CD4-positive, alpha-beta T cell treated with Interleukin-12 subunit alpha and Interleukin-12 subunit beta, for 1 hour (primary cell): ENCODE data around the gene LUC7L3.
"Not testable (repeated sequence)": the region's sequence is repeated elsewhere in the genome, so short reads cannot be mapped to it uniquely, and the experiment has no call there.

ENCODE experiments used
- DNase-seq: peaks from one replicate; pipeline ENCODE4 v3.0.0-alpha.2; 2020

LUC7L3 gene

GRCh38 chr17:50686494-50687199 is 32.8 kb upstream of the LUC7L3 start:
- DNase-seq = no peak

DNA sequence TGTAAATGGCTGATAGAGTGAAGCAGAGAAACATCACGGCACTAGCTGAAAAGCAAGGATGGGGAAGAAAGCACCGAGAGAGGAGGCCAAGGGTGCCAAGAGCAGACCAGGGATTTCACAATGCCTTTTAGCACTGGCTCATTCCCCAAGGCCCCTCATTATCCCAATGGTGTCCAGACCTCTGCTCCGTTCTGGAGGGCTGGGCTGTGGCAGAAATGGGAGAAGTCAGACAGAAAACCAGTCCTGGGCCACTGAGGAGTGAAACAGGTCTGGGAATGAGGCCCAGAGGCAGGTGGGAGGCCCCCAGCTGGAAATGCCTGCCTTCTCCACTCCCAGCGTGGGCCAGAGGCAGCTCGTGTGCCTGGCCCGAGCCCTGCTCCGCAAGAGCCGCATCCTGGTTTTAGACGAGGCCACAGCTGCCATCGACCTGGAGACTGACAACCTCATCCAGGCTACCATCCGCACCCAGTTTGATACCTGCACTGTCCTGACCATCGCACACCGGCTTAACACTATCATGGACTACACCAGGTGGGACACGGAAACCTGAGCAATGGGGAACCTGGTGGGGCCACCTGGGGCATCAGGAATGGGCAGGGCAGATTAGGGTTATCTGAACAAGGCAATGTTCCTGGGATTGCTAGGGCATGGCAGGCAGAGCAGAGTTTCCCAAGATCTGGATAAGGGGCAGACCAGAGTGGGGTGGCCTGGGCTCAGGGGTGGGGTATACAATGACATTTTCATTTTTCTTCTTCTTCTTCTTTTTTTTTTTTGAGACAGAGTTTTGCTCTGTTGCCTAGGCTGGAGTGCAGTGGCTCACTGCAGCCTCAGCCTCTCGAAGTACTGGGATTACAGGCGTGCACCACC is 32.0 kb upstream of the LUC7L3 start:
- no peak for DNase-seq

- no peak for DNase-seq
Observed at GRCh38 chr17:50688245-50688644, 31.2 kb upstream of the LUC7L3 start.

- no peak for DNase-seq
Observed at GRCh38 chr17:50689251-50689650, 30.2 kb upstream of the LUC7L3 start.

- no peak for DNase-seq
Observed at GRCh38 chr17:50689956-50690886, 29.2 kb upstream of the LUC7L3 start.

GRCh38 chr17:50690887-50691549 is 28.4 kb upstream of the LUC7L3 start:
- no peak for DNase-seq

GRCh38 chr17:50691550-50692447 is 27.6 kb upstream of the LUC7L3 start:
- no peak for DNase-seq

DNA sequence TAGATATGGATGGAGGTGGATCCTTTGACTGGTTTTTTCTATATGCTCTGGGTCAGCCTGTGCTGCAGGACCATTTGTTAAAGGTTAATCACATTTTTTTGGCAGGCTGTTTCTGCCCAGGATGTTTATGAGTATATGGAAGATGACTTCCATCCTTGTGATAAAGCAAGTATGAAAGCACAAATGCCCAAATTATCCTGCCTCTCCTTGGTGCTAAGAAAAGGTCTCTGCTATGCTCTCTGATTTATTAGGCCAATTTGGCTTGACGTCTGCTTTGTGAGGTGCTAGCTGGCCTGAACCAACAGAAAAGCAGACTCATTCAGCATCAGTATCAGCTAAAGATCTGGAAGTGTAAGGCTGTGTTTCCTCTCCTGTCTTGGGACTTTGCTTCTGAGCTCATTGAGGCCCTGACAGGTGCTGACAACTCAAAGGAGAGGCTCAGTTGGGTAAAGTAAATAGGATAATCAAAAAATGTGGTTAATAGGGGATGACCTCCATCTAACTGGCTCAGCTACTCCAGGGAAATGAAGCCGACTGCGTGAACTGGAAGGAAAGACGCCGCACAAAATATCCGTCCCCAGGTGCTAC is 26.9 kb upstream of the LUC7L3 start:
- no peak for DNase-seq

- no peak for DNase-seq
Observed at GRCh38 chr17:50693036-50693682, 26.2 kb upstream of the LUC7L3 start.

- no peak for DNase-seq
Observed at GRCh38 chr17:50696365-50696879, 23.0 kb upstream of the LUC7L3 start.

GRCh38 chr17:50697062-50697461 is 22.3 kb upstream of the LUC7L3 start:
- no peak for DNase-seq

DNA sequence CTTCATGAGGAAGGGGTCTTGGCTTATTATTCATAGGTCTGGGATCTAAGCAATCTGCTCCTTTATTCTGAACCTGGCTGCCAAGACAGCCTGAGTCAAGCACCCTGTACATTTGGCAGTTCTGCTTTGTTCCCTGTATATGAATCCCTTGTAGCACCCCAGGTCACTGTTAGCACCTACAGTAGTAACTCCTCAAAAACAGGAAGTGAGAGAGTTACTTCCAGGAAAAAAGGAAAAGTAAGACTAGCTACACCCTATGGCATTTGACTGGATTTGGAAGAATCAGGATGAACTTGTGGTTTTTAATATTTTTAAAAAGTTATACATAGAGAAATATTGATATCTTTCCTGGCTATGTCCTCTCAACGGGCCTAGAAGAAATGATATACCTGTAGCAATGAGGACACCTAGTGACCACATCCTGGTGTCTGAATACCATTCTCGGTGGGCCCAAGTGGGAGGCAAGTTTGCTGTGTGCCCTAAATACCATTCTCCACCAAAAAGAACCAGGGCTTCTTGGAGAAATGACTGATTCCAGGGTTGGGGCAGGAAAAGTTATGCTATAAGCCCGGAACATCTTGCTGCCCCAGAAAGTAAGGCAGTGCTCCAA is 21.6 kb upstream of the LUC7L3 start:
- DNase-seq = no peak

DNA sequence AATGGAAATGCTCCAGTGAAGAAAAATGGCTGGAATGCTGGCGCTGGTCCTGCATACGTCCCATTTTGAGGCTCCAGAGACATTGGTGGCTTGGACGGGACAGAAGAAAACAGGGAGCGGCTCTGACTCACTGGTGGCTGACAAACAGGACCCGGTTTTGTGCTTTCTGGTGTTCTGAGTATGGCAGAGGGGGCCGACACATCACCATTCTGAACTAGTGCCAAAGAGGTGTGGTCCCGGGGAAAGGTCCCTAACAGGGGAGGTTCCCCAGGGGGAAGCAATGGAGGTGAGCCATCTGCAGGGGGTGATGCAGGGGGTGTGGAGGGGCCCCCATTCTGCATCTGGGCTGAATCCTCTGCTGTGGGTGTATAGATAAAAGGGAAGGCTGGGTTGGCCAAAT is 20.0 kb upstream of the LUC7L3 start:
- no peak for DNase-seq

- DNase-seq = no peak
Observed at GRCh38 chr17:50703162-50703561, 16.2 kb upstream of the LUC7L3 start.

DNA sequence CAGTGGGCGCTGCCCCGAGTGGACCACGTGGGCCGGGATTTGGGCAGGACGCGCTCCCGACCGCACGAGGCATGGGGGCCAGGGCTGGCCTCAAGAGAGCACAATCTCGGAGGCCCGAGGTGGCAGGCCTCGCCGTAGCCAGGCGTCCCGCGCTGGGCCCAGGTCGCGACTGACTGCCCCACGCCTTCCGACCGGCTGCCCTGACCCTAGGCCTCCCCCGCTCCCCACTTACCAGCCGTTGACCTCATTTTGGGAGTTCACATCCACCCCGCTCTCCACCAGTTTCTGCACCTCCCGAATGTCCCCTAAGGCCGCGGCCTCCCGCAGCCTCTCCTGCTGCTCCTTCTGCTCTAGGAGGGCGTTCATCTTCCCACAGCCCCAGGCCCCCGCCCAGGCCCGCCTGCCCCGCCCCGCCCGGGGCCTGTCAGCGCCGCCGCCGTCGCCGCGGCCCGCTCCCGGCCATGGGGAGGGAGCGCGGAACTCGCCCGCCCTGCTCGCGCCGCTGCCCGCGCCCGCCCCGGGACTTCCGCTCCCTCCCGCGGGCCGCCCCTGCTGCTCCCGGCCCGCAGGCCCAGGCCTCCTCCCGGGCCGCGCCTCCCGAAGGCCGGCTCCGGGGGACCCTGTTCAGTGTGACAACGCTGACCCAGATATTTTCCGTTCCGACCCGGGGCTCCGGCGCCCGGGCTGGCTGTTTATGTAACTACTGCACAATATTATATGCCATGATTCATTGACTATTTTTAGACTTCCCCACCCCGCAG is 11.9 kb upstream of the LUC7L3 start, which contains the start of gene ANKRD40:
ANKRD40 (minus strand) TSS at position 626 of the 761 bp plus-strand sequence; CDS start at position 366, 260 bp downstream.
- DNase-seq = peak; percentile 94

DNA sequence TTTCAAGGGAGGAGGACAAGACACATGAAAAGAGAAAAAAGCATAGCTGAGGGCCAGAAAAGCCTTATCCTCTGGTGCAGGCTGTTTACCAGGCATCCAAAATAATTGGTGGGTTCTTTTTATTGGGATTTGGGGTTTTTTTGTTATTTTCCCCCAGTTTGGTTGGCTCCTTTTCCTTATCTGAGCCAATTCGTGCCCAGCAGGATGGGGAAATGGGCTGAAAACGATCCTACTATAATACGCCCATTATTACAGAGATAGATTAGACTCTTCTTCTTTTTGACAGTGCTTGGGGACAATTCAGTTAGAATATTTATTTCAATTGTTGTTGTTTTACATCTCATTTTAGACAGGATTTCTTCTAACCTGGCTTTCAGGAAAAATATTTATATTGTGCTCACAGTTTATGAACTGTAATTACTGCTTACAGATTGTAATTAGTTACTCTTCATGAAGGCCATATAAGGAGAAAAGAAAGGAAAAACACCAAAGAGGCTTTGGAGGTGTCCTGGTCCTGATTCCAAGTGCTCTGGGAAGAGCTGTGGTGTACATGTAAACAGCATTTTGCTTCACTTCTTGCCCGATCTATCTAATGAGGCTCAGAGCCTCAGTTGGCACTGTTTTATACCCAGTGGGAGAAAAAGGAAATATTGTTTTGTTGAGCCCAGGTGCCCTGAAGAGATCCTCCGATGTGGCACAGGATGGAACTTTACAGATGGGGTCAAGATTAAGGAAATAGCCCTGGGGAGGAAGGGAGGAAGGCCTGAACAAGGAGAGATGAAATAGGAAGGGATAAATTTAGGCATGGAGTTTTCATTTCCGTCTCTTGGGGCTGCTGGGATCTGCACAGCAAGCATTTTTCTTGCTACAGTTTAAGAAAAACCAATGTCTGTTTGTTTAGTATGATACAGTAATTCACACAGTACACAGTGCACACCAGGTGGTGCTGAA is 11.1 kb upstream of the LUC7L3 start:
- DNase-seq = no peak

- not testable (repeated sequence) for DNase-seq
Observed at GRCh38 chr17:50709053-50709452, 10.3 kb upstream of the LUC7L3 start.

DNA sequence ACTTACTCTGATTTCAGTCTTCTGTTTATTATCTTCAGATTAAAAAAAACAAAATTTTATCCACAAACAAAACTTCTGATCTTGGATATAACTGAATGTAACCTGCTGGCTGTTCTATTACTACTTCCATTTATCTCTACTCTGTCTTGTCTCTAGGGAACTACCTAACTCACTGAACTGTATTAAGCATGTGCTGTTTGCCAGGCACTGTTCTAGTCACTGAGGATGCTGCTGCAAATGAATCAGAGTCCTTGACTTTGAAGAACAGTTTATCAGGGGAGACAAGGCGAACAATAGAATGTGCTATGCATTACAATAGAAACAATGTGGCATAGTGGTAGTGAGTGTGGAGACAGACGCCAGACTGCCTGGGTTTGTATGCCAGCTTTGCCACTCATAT is 9.4 kb upstream of the LUC7L3 start:
- no peak for DNase-seq
